SH-SY5Y (cell line): ENCODE results near the gene CSMD2.

Experiments used
- GATA2 ChIP-seq: IDR thresholded peaks from 2 replicates; pipeline ENCODE4 v1.6.1; 2011; ENCODE audit warnings: mild to moderate bottlenecking, low read depth, low read length
- GATA3 ChIP-seq: IDR thresholded peaks from 2 replicates; pipeline ENCODE4 v1.6.1; 2011; ENCODE audit warnings: low read depth, mild to moderate bottlenecking, low read length, moderate library complexity

GRCh38 chr1:33866281-33866680 lies 298.7 kb downstream of the CSMD2 start:
- TF ChIP-seq GATA2 (no peak), GATA3 (no peak)
